Cardiac ventricle fibroblast (primary cell): ENCODE measurements around the gene ZDHHC18. TPM values are rescaled to one million over a fixed set of nuclear protein-coding genes. Genes with fewer than 3 reads are reported as not detected.

Experiments used
- total RNA-seq: library from RNA; depleted of rRNA; stranded (reverse); fragments of >200 nt; gene quantifications from 2 replicates; pipeline ENCODE4 v1.2.3, GENCODE V29; 2015

ZDHHC18 gene
- total RNA-seq, result 4.1 and 10.5 TPM in 2 replicates

GRCh38 chr1:26826261-26827105, at the start of gene ZDHHC18:
TSS of gene ZDHHC18 (plus strand) at chr1:26826688. CDS start at chr1:26826805, 117 bp downstream.

GRCh38 chr1:26787706-26788514, 38.6 kb upstream of the ZDHHC18 start, which contains the start of gene PIGV:
TSS of gene PIGV (plus strand) at chr1:26787950. CDS start at chr1:26790816, 2,866 bp downstream.

GRCh38 chr1:26862781-26863684, 36.5 kb downstream of the ZDHHC18 start, which contains the start of gene SFN:
TSS of gene SFN (plus strand) at chr1:26863149. CDS start at chr1:26863213, 64 bp downstream.

GRCh38 chr1:26889551-26890466, 63.3 kb downstream of the ZDHHC18 start, which contains the start of gene GPN2:
TSS of gene GPN2 (minus strand) at chr1:26890283. CDS start at chr1:26890096, 187 bp downstream.

GRCh38 chr1:26900001-26900814, 73.7 kb downstream of the ZDHHC18 start, which contains the start of gene GPATCH3:
TSS of gene GPATCH3 (minus strand) at chr1:26900467. CDS start at chr1:26900442, 25 bp downstream.

Other genes starting within 250 kb of the ZDHHC18 start
- gene ARID1A, start 130.7 kb upstream of the ZDHHC18 start, total RNA-seq, result 20.8 and 32.6 TPM in 2 replicates
- 13.8 and 15.5 TPM in 2 replicates for gene PIGV, start 38.7 kb upstream of the ZDHHC18 start, total RNA-seq
- not detected in 2 replicates for gene SFN, start 36.5 kb downstream of the ZDHHC18 start, total RNA-seq
- gene GPN2, start 63.6 kb downstream of the ZDHHC18 start, total RNA-seq, result 8.9 and 9.5 TPM in 2 replicates
- 8.4 and 9.1 TPM in 2 replicates for gene GPATCH3, start 73.8 kb downstream of the ZDHHC18 start, total RNA-seq
- gene NR0B2, start 87.3 kb downstream of the ZDHHC18 start, total RNA-seq, result 0.20 TPM in 1 of 2 replicates, not detected in the other
- gene NUDC, start 95.1 kb downstream of the ZDHHC18 start, total RNA-seq, result 48.2 and 50.8 TPM in 2 replicates
- not detected in 2 replicates for gene KDF1, start 133.8 kb downstream of the ZDHHC18 start, total RNA-seq
- 97.8 and 113 TPM in 2 replicates for gene TRNP1, start 167.0 kb downstream of the ZDHHC18 start, total RNA-seq
- gene TENT5B, start 186.2 kb downstream of the ZDHHC18 start, total RNA-seq, result 9.7 and 12.7 TPM in 2 replicates